GM23338 (cell line): ENCODE measurements around the gene KLK13. TPM values are rescaled to one million over a fixed set of nuclear protein-coding genes. Genes with fewer than 3 reads are reported as not detected.
A peak's percentile ranks its signal among the peaks of the same experiment; 100 is the strongest.

Experiments used
- ATAC-seq: fragments of 200-7000 bp; cut with Tn5 transposase; 3 replicates; pipeline ENCODE4 v1.9.1; 2020
- DNase-seq: peaks from one replicate; pipeline ENCODE4 v3.0.0-alpha.2; 2015; ENCODE audit warnings: low spot score
- H2AFZ ChIP-seq: fragments of 200-600 bp; sonication (generic); 2 replicates; pipeline ENCODE4 v1.8.0; 2016; ENCODE audit warnings: antibody characterized with exemption, mild to moderate bottlenecking, moderate library complexity
- H3F3A ChIP-seq: fragments of 200-600 bp; sonication (generic); replicated peaks from 2 replicates; pipeline ENCODE4 v1.8.0; 2017; ENCODE audit warnings: antibody characterized with exemption, mixed run types, low read depth
- H3K27ac ChIP-seq: fragments of 200-600 bp; sonication (generic); 2 replicates; pipeline ENCODE4 v1.6.1; 2016; ENCODE audit warnings: low read depth
- H3K27me3 ChIP-seq: fragments of 200-600 bp; sonication (generic); 2 replicates; pipeline ENCODE4 v1.8.0; 2016; ENCODE audit warnings: mild to moderate bottlenecking, mixed run types, moderate library complexity; ENCODE audit not compliant: insufficient read depth
- H3K36me3 ChIP-seq: fragments of 200-600 bp; sonication (generic); 2 replicates; pipeline ENCODE4 v1.8.0; 2016; ENCODE audit warnings: mild to moderate bottlenecking; ENCODE audit not compliant: insufficient read depth
- H3K4me1 ChIP-seq: fragments of 200-600 bp; sonication (generic); 2 replicates; pipeline ENCODE4 v1.8.0; 2016; ENCODE audit warnings: mild to moderate bottlenecking, moderate library complexity; ENCODE audit not compliant: insufficient read depth
- H3K4me2 ChIP-seq: fragments of 200-600 bp; sonication (generic); 2 replicates; pipeline ENCODE4 v1.7.1; 2017; ENCODE audit warnings: mixed run types
- H3K4me3 ChIP-seq: fragments of 200-600 bp; sonication (generic); 2 replicates; pipeline ENCODE4 v1.6.1; 2016; ENCODE audit warnings: mixed run types
- H3K79me2 ChIP-seq: fragments of 200-600 bp; sonication (generic); replicated peaks from 2 replicates; pipeline ENCODE4 v1.8.0; 2017; ENCODE audit warnings: mild to moderate bottlenecking; ENCODE audit not compliant: insufficient read depth
- H3K9me2 ChIP-seq: fragments of 200-600 bp; sonication (generic); 2 replicates; pipeline ENCODE4 v1.8.0; 2017; ENCODE audit not compliant: insufficient read depth
- H4K20me1 ChIP-seq: fragments of 200-600 bp; sonication (generic); replicated peaks from 2 replicates; pipeline ENCODE4 v1.8.0; 2017; ENCODE audit warnings: mild to moderate bottlenecking; ENCODE audit not compliant: insufficient read depth
- H3K27ac Mint-ChIP-seq: 2 replicates; pipeline ENCODE4 v1.8.0; 2020; ENCODE audit warnings: inconsistent platforms, mild to moderate bottlenecking, moderate library complexity, mixed read lengths
- H3K27me3 Mint-ChIP-seq: 3 replicates; pipeline ENCODE4 v1.8.0; 2022; ENCODE audit warnings: low read depth, mild to moderate bottlenecking, moderate library complexity, mixed read lengths, inconsistent platforms; ENCODE audit not compliant: insufficient read depth, poor library complexity
- H3K36me3 Mint-ChIP-seq: 3 replicates; pipeline ENCODE4 v1.8.0; 2021; ENCODE audit warnings: low read depth, mild to moderate bottlenecking, inconsistent platforms, moderate library complexity, mixed read lengths
- H3K4me1 Mint-ChIP-seq: 3 replicates; pipeline ENCODE4 v1.8.0; 2020; ENCODE audit warnings: mild to moderate bottlenecking, inconsistent platforms, mixed read lengths
- H3K4me3 Mint-ChIP-seq: 3 replicates; pipeline ENCODE4 v1.8.0; 2021; ENCODE audit warnings: moderate library complexity, mild to moderate bottlenecking, inconsistent platforms, mixed read lengths
- H3K9me3 Mint-ChIP-seq: 3 replicates; pipeline ENCODE4 v1.8.0; 2020; ENCODE audit warnings: moderate library complexity, mild to moderate bottlenecking, inconsistent platforms, mixed read lengths
- EZH2phosphoT487 ChIP-seq: fragments of 200-600 bp; sonication (generic); IDR thresholded peaks from one replicate; pipeline ENCODE4 v1.8.1; 2018; ENCODE audit warnings: antibody characterized with exemption; ENCODE audit not compliant: unreplicated experiment
- ZNF114 ChIP-seq: fragments of 250-450 bp; sonication (Bioruptor Pico); IDR thresholded peaks from 2 replicates; pipeline ENCODE4 v1.5.0; 2020; ENCODE audit warnings: mild to moderate bottlenecking, moderate library complexity
- polyA plus RNA-seq: library from polyadenylated mRNA; unstranded; fragments of >200 nt; fragmentation: Nextera tagmentation; extraction: Ambion mirVana; gene quantifications from 2 replicates; pipeline ENCODE4 v1.2.1, GENCODE V29; 2016
- total RNA-seq: library from RNA; depleted of rRNA; stranded (reverse); fragments of >200 nt; shearing (Covaris generic); gene quantifications from 2 replicates; pipeline ENCODE4 v1.2.3, GENCODE V29; 2014
- TF ChIP-seq, protein P1 (sequence below): IDR thresholded peaks from one replicate; pipeline ENCODE4 v1.6.1; 2018; ENCODE audit warnings: antibody characterized with exemption; ENCODE audit not compliant: unreplicated experiment
- TF ChIP-seq, protein P2 (sequence below): fragments of 250-450 bp; sonication (Bioruptor Pico); IDR thresholded peaks from 2 replicates; pipeline ENCODE4 v1.5.0; 2020; ENCODE audit warnings: mild to moderate bottlenecking, moderate library complexity
- TF ChIP-seq, protein P3 (sequence below), 2 experiments: fragments of 200-600 bp in 1 of 2; sonication (generic) in 1 of 2; conservative IDR thresholded peaks; 2 replicates each; pipeline versions ENCODE4 v1.5.1 to v1.6.1; 2016 to 2017; ENCODE audit warnings: antibody characterized with exemption in 2 of 2, low read depth in 2 of 2, mild to moderate bottlenecking in 2 of 2, moderate library complexity in 1 of 2

The KLK13 gene
- total and polyA plus RNA-seq, 2 experiments from 2014 or later = 4.5 to 5.7 TPM

DNA sequence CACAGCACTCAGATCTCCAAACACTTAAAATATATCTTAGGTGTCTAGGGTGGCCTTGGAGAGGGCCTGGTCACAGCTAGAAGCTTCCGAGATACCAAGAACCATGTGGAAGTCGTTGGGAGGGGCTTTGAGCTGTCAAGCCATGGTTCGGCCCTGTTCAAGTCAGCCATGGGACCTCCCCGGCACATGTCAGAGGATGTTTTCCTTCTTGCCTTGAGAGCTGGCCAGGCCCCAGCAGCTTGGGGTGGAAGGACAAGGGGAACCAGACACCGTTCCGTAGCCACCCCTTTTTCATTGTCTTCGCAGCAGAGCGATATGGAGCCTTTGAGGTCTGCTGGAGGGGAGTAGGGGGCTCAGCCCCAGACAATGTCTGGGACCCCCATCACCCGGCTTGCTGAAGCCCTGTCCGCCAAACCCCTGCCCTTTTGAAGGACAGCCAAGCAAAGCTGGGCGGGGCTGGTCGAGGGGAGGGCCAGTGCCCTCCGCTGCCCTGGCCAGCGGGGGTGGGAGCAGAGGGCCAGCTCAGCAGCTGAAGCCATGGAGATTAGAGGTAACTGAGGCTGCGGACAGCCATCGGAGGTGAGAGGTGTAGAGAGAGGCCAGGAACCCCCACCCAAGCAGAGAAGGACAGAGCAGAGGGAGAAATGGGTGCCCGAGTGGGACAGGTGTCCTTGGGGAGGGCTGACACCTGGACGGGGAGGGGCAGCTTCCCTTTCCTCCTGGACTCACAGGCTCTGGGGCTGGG lies 38.9 kb downstream of the KLK13 start (continued):
- TF ChIP-seq, protein P1, sequence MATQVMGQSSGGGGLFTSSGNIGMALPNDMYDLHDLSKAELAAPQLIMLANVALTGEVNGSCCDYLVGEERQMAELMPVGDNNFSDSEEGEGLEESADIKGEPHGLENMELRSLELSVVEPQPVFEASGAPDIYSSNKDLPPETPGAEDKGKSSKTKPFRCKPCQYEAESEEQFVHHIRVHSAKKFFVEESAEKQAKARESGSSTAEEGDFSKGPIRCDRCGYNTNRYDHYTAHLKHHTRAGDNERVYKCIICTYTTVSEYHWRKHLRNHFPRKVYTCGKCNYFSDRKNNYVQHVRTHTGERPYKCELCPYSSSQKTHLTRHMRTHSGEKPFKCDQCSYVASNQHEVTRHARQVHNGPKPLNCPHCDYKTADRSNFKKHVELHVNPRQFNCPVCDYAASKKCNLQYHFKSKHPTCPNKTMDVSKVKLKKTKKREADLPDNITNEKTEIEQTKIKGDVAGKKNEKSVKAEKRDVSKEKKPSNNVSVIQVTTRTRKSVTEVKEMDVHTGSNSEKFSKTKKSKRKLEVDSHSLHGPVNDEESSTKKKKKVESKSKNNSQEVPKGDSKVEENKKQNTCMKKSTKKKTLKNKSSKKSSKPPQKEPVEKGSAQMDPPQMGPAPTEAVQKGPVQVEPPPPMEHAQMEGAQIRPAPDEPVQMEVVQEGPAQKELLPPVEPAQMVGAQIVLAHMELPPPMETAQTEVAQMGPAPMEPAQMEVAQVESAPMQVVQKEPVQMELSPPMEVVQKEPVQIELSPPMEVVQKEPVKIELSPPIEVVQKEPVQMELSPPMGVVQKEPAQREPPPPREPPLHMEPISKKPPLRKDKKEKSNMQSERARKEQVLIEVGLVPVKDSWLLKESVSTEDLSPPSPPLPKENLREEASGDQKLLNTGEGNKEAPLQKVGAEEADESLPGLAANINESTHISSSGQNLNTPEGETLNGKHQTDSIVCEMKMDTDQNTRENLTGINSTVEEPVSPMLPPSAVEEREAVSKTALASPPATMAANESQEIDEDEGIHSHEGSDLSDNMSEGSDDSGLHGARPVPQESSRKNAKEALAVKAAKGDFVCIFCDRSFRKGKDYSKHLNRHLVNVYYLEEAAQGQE = no peak
- no peak for TF ChIP-seq ZNF114 (CRISPR knock-in tag)

DNA sequence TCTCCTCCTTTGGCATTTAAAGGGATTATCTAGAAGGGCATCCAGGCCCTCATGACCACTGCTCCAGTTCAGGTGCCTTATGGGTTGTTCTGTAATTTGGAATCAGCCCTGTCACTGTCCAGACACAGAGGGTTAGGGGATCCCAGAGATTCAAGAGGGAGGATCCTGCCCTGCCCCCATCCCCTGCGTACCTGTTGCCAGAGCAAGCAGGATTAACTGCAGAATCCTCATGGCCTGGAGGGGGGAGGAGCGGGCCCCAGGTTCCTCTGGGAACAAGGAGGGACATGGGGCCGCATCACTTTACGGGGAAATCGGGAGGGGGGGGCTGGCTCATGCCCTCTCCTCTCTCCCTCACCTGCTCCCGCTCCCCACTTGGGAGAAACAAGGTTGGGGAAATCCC lies 39.5 kb downstream of the KLK13 start:
- peak; percentile 11; the same call in 2 of the 3 replicates for ATAC-seq
- Histone ChIP-seq H3K79me2 (no peaks in the 10 kb centered on the region), H3K4me1 (peaks cover 5% of the 10 kb centered on the region; the same call in 1 of the 2 replicates), H3K36me3 (no peaks in the 10 kb centered on the region), H3K9me2 (peaks cover 7% of the 10 kb centered on the region; the same call in 1 of the 2 replicates), H3K27me3 (no peaks in the 10 kb centered on the region), H4K20me1 (no peaks in the 10 kb centered on the region), H3K4me2 (no peak overlapping the region), H2AFZ (no peak overlapping the region), H3F3A (no peaks in the 10 kb centered on the region), H3K4me3 (no peak overlapping the region), H3K27ac (no peak overlapping the region)
- no peak for DNase-seq
- Mint-ChIP-seq H3K4me1 (peaks cover 36% of the 10 kb centered on the region), H3K4me3 (no peak overlapping the region), H3K27me3 (peaks cover 19% of the 10 kb centered on the region), H3K9me3 (no peaks in the 10 kb centered on the region; the same call in 2 of the 3 replicates), H3K36me3 (peaks cover 3% of the 10 kb centered on the region; the same call in 1 of the 3 replicates), H3K27ac (no peak overlapping the region)
- TF ChIP-seq, protein P2, sequence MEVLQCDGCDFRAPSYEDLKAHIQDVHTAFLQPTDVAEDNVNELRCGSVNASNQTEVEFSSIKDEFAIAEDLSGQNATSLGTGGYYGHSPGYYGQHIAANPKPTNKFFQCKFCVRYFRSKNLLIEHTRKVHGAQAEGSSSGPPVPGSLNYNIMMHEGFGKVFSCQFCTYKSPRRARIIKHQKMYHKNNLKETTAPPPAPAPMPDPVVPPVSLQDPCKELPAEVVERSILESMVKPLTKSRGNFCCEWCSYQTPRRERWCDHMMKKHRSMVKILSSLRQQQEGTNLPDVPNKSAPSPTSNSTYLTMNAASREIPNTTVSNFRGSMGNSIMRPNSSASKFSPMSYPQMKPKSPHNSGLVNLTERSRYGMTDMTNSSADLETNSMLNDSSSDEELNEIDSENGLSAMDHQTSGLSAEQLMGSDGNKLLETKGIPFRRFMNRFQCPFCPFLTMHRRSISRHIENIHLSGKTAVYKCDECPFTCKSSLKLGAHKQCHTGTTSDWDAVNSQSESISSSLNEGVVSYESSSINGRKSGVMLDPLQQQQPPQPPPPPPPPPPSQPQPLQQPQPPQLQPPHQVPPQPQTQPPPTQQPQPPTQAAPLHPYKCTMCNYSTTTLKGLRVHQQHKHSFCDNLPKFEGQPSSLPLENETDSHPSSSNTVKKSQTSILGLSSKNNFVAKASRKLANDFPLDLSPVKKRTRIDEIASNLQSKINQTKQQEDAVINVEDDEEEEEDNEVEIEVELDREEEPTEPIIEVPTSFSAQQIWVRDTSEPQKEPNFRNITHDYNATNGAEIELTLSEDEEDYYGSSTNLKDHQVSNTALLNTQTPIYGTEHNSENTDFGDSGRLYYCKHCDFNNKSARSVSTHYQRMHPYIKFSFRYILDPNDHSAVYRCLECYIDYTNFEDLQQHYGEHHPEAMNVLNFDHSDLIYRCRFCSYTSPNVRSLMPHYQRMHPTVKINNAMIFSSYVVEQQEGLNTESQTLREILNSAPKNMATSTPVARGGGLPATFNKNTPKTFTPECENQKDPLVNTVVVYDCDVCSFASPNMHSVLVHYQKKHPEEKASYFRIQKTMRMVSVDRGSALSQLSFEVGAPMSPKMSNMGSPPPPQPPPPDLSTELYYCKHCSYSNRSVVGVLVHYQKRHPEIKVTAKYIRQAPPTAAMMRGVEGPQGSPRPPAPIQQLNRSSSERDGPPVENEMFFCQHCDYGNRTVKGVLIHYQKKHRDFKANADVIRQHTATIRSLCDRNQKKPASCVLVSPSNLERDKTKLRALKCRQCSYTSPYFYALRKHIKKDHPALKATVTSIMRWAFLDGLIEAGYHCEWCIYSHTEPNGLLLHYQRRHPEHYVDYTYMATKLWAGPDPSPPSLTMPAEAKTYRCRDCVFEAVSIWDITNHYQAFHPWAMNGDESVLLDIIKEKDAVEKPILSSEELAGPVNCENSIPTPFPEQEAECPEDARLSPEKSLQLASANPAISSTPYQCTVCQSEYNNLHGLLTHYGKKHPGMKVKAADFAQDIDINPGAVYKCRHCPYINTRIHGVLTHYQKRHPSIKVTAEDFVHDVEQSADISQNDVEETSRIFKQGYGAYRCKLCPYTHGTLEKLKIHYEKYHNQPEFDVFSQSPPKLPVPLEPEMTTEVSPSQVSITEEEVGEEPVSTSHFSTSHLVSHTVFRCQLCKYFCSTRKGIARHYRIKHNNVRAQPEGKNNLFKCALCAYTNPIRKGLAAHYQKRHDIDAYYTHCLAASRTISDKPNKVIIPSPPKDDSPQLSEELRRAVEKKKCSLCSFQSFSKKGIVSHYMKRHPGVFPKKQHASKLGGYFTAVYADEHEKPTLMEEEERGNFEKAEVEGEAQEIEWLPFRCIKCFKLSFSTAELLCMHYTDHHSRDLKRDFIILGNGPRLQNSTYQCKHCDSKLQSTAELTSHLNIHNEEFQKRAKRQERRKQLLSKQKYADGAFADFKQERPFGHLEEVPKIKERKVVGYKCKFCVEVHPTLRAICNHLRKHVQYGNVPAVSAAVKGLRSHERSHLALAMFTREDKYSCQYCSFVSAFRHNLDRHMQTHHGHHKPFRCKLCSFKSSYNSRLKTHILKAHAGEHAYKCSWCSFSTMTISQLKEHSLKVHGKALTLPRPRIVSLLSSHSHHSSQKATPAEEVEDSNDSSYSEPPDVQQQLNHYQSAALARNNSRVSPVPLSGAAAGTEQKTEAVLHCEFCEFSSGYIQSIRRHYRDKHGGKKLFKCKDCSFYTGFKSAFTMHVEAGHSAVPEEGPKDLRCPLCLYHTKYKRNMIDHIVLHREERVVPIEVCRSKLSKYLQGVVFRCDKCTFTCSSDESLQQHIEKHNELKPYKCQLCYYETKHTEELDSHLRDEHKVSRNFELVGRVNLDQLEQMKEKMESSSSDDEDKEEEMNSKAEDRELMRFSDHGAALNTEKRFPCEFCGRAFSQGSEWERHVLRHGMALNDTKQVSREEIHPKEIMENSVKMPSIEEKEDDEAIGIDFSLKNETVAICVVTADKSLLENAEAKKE = no peak
- TF ChIP-seq EZH2phosphoT487 = no peak
- TF ChIP-seq, protein P3, sequence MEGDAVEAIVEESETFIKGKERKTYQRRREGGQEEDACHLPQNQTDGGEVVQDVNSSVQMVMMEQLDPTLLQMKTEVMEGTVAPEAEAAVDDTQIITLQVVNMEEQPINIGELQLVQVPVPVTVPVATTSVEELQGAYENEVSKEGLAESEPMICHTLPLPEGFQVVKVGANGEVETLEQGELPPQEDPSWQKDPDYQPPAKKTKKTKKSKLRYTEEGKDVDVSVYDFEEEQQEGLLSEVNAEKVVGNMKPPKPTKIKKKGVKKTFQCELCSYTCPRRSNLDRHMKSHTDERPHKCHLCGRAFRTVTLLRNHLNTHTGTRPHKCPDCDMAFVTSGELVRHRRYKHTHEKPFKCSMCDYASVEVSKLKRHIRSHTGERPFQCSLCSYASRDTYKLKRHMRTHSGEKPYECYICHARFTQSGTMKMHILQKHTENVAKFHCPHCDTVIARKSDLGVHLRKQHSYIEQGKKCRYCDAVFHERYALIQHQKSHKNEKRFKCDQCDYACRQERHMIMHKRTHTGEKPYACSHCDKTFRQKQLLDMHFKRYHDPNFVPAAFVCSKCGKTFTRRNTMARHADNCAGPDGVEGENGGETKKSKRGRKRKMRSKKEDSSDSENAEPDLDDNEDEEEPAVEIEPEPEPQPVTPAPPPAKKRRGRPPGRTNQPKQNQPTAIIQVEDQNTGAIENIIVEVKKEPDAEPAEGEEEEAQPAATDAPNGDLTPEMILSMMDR (conservative IDR thresholded peaks at IDR 0.05; ENCODE audit: low read depth in 2 of 2) = no peak
- TF ChIP-seq, protein P1 = no peak
